ENCODE results near the gene SMC2.

- no peak for TF ChIP-seq JUNB (IDR thresholded peaks at IDR 0.05)
- TF ChIP-seq CTCF (IDR thresholded peaks at IDR 0.05 in 2 of 3, conservative IDR thresholded peaks at IDR 0.05 in 1 of 3; ENCODE audit: control insufficient read depth in 2 of 3, extremely low read depth in 1 of 3, insufficient read depth in 1 of 3, low read depth in 3 of 3, low read length in 3 of 3) = no peak
- no peak for TF ChIP-seq ATF2 (IDR thresholded peaks at IDR 0.05; ENCODE audit: low read length)
- no peak for TF ChIP-seq MAX (IDR thresholded peaks at IDR 0.05; ENCODE audit: low read depth, low read length)
- TF ChIP-seq ZBTB33 (IDR thresholded peaks at IDR 0.05) = no peak
- no peak for TF ChIP-seq EP300 (IDR thresholded peaks at IDR 0.05; ENCODE audit: borderline replicate concordance in 1 of 2, control insufficient read depth in 1 of 2, low read depth in 2 of 2, low read length in 2 of 2)
- no peak for TF ChIP-seq HDAC2 (IDR thresholded peaks at IDR 0.05)
- no peak for TF ChIP-seq PBX3 (IDR thresholded peaks at IDR 0.05; ENCODE audit: insufficient replicate concordance, low read depth, low read length)
- TF ChIP-seq POLR2A (IDR thresholded peaks at IDR 0.05; ENCODE audit: low read depth, low read length) = no peak
These were observed 24.8 kb downstream of the SMC2 start for GRCh38 chr9:104118916-104119315.

Measured in GM12878 (cell line).